ENCODE results near the gene ARL4A.

DNA sequence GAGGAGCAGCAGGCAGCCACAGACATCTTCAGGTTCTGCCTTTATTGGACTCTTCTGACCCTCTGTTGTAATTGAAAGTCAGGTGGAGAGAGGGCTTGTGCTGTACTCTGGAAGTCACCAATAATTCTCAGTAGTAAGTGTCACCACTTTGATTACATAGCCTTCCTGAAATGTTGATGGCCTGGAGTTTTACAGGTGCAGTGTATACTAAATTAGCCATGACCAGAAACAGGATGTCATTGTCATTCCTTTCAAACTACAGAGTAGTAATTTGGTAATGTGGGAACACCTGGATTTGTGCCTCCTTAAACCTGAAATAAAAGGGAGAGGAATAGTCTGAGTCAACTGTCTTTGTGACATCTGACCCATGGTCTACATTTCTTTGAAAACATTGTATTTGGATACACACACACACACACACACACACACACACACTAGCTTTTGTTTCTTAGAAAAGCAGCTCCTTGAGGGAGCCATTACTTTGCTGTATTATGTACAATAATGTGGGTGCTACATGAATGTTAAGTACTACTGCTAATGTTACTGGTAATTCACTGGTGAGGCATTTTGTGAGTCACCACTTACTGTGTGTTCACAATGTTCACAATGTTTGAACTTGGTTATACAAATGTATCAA lies 19.6 kb downstream of the ARL4A start:
- TF ChIP-seq, protein P1, sequence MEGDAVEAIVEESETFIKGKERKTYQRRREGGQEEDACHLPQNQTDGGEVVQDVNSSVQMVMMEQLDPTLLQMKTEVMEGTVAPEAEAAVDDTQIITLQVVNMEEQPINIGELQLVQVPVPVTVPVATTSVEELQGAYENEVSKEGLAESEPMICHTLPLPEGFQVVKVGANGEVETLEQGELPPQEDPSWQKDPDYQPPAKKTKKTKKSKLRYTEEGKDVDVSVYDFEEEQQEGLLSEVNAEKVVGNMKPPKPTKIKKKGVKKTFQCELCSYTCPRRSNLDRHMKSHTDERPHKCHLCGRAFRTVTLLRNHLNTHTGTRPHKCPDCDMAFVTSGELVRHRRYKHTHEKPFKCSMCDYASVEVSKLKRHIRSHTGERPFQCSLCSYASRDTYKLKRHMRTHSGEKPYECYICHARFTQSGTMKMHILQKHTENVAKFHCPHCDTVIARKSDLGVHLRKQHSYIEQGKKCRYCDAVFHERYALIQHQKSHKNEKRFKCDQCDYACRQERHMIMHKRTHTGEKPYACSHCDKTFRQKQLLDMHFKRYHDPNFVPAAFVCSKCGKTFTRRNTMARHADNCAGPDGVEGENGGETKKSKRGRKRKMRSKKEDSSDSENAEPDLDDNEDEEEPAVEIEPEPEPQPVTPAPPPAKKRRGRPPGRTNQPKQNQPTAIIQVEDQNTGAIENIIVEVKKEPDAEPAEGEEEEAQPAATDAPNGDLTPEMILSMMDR (IDR thresholded peaks at IDR 0.05), result no peak
- TF ChIP-seq ZFX (IDR thresholded peaks at IDR 0.05; ENCODE audit: borderline replicate concordance), result no peak

Data from 22Rv1 (cell line).